ENCODE measurements around the gene OCSTAMP.
A peak's percentile ranks its signal among the peaks of the same experiment; 100 is the strongest.

Gene OCSTAMP

DNA sequence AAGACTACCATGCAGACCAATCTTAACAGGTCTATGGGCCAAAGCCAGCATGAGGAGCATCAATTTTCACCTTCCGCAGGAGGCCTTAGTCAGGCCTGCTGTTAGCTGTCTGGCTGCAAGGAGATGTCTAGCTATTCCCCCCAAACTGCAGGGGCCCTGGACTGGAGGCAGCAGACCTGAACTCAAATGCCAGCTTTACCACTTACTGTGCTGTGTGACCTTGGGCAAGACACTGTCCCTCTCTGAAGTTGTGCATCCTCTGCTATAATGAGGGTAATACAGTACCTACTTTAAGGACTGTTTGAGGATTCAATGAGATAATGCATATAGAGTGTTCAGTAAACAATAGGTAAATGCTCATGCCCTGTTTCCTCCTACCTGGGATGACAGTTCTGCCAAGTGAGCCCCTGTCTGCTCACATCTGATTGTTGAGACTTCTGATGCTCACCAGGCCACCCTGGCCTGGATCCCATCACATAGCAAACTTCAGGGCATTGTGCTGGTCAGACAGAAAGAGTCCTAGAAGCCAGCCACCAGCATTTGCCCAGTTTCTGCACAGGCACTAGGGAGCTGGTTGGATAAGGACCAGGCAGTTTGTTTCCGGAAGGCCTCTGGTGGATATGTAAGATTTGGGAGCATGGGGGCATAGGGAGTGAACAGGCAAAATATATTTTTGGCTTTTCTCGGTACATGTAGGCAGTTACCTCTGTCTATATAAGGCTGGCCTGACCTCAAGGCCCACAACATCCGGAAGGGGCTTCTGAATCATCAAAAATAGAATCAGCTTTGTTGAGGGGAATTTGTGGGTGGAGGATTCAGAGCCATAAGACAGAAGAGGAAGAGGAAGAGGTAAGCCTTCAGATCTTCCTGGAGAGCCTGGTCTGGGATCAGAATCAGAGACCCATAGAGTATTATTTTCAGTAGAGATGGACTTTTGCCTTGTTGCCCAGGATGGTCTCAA, 2.3 kb upstream of the OCSTAMP start:
- no peak for DNase-seq

DNA sequence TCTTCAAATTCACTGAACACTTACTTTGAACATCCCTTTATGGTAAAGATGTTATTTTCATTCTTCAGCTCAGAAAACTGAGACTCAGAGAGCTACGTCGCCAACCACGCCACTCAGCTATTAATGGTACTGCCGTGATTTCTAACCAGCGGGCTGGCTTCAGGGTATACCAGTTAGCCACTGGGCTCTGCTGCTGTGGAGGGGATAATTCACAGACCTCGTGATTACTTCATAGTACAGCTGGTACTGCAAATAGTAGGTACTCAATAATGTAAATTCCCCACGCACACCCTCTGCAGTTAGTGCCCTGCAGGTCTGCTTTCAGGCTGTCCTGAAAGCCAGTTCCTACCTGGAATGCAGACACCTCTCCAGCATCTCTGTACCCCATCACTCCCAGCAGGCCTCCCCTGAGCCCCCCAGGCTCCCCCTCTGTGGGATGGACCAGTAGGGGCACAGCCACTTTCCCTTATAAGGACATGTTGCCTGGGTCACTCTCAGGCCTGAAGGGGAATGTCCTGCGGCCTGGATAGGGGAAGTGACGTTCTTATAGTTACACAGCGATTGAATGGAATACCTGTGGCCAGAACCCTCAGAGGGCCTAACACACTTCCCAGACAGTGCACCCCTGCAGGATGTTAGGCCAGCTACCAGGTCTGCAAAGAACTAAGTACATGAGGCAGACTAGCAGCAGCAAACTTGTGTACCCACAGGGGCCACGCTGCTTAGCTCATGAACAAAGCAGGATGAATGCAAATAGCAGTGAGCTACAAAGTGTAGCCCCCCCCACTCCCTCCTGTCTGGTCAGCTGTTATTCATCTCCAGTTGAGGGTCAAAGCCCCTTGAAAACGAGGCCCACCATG, 1.3 kb upstream of the OCSTAMP start:
- no peak for DNase-seq

DNA sequence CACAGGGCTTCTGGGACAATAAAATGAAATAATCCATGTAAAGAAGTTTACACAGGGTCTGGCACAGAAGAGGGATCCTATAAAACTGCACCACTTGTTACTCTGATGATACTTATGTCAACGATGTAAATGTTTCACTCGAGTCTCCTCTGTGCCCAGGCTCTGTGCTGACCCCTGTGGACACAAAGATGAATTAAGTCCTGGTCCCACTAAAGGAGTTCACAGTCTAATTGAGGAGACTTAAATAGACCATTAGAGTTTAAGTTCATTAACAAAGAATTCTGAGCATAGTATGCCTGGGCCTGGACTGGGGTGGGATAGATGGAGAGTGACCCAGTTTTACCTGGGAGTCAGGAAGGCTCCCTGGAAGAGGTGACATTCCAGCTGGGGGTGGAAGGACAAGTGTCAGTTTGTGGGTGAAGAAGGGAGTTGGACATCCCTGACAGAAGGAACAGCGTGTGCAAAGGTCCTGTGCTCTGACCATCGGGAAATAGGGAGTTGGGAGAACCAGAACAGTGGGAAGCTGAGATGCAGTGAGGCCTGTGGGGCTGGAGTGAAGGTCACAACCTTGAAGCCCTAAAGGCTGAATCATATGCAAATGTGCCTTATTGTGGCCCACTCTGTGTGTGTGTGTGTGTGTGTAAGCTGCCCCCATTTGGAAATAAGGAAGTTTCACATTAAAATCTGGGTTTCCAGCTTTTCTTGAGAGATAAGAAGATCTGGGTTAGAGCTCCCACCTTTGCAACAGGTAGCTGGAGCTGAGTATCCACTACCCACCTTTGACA, 1.1 kb downstream of the OCSTAMP start:
- DNase-seq: no peak

DNA sequence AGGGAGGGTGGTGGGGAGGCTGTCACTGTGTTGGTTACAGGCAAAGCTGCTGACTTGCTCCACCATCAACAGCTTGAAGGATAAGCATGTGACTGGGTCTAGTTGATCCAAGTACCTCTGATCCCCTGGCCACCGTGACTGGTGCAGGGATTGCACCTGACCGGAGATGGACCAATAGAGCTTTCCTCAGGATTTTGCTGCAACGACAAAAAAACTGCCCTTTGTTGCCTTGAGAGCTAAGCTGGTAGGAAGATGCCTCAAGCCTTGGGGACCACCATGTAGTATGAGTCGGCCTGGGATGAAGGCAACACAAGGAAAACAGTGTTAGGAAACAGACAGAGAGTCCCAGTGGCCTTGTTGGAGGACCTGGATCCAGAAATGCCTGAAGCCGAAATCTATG, 1.8 kb downstream of the OCSTAMP start:
- DNase-seq: no peak

DNA sequence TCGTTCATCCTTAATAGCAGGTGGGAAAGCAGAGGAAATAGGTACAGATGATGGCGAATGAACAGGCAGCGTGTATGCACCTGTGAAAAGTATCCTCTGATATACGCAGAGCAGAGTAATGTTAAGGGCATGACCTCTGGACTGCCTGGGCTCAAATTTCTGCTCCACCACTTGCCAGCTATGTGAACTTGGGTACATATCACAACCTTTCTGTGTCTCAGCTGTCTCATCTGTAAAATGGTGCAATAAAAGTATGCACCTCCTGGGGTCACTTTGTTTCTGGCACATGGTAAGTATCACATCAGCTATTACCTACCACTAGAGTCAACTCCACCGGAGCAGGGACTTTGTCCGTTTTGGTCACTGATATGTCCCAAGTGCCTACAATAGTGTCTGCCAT, 2.5 kb downstream of the OCSTAMP start:
- no peak for DNase-seq

DNA sequence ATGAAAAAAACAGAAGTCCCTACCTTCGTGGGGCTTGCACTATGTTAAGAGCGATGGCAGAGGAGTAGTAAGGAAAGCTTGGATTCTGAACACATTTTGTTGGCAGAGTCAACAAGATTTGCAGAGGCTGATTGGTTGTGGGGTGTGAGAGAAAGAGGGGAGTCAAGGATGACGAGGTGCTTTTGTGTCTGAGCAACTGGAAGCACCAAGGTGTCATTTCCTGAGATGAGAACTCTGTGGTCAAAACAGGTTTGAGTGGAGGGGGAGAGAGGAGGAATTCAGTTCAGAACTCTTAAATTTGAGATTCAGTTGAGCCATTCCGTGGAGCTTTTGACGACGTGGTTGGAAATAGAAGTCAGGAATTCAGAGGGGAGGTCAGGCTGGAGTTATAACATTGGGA, 3.5 kb downstream of the OCSTAMP start:
- no peak for DNase-seq

DNA sequence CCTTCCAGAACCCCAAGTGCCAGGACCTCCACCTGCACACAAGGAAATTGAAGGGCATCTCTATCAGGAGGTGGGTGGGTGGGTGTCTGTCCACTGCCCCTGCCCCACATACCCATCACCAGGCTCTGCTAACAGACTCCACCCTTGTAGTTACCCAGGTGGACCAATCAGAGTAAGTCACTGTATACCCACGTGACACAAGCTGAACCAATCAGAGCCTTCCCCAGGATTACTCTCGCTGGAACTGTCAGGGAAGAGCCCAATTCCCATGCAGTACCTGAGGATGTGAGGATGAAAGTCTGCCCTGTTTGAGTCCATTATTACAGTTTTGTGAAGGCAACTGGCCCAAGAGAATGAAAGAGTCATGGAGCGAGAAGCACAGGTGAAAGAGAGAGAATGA, 4.2 kb downstream of the OCSTAMP start:
- peak; percentile 13 for DNase-seq

DNA sequence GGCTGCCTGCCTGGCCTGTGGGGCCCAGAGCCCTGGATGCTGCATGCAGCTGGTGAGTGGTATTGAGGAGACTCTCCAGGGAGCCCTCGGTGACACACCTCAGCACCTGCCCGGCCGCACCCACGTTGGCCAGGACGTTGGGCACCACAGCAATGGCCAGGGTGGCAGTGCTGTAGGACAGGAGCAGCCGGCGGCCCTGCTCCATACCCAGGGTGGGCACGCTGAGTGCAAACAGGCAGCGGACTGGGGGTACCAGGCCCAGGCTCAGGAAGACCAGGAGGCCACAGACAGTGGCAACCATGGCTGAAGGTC, 4.7 kb downstream of the OCSTAMP start:
- DNase-seq: no peak

DNA sequence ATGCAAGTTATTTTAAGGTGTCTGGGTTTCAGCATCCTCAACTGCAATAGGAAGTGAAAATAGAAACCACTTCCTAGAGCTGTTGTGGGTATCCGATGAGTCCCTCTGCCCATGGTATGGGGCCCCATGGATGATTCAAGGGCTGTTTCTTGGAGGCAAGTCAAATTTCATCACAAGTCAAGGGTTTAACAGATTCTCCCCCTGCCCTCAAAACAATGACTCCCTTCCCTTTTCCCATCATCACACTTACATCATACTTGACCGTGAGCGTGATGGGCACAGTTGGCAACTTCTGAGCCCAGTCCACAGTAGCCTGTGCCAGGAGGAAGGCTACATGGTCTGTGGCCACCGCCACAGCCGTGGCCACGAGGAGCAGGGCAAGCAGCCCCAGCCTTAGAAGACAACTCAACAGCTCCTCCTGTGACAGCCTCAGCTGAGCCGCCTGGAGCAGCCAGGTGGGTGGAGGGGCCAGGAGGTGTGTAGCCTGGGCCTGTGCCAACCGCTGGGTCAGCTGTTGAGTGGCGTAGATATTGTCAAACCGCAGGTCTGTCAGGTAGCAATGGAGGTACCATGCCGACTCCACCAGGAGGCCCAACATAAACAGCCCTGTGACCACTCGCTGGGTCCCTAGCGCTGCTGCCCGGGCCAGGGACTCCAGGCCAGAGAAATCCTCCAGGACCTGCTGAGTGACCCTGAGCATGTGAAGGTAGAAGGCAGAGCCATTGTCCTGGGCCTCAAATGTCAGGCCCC, 5.2 kb downstream of the OCSTAMP start:
- DNase-seq: no peak

DNA sequence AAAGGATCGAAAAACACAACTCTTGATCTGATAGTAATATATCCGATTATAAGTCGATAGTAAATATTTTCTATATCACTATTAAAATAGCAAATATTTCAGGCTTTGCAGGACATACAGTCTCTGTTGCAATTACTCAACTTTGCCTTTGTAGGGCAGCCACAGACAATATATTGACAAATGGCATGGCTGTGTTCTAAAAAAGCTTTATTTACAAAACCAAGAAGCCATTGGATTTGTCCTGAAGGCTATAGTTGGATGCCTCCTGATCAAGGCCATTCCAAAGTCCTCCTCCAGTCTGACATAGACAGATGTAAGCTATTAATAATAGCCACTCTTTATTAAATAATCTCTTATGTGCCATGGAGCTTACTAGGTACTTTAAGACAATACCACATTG, 5.9 kb downstream of the OCSTAMP start:
- no peak for DNase-seq

DNA sequence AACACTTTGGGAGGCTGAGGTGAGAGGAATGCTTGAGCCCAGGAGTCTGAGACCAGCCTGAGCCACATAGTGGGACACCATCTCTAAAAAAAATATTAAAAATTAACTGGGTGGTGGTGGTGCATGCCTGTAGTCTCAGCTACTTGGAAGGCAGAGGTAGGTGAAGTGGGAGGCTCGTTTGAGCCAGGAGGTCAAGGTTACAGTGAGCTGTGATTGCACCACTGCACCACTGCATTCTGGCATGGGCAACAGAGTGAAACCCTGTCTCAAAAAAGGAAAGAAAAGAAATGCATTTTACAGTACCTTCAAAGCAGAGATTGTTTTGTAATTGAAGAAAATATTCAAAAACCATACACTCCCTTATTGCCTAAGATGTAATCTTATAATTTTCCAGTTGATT, 6.5 kb downstream of the OCSTAMP start:
- DNase-seq: no peak

DNA sequence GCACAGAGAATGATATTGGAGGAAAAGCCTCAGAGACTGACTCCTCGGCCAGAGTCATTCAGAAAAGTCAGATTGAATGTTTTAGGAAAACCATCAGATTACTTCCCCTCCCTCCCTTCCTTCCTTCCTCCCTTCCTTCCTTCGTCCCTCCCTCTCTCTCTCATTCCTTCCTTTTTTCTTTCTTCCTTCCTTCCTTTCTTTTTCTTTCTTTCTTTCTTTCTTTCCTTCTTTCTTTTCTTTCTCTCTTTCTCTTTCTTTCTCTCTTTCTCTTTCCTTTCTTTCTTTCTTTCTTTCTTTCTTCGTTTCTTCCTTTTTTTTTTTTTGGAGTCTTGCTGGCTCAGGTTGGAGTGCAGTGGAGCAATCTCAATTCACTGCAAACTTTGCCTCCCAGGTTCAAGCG, 7.4 kb downstream of the OCSTAMP start:
- DNase-seq: no peak

DNA sequence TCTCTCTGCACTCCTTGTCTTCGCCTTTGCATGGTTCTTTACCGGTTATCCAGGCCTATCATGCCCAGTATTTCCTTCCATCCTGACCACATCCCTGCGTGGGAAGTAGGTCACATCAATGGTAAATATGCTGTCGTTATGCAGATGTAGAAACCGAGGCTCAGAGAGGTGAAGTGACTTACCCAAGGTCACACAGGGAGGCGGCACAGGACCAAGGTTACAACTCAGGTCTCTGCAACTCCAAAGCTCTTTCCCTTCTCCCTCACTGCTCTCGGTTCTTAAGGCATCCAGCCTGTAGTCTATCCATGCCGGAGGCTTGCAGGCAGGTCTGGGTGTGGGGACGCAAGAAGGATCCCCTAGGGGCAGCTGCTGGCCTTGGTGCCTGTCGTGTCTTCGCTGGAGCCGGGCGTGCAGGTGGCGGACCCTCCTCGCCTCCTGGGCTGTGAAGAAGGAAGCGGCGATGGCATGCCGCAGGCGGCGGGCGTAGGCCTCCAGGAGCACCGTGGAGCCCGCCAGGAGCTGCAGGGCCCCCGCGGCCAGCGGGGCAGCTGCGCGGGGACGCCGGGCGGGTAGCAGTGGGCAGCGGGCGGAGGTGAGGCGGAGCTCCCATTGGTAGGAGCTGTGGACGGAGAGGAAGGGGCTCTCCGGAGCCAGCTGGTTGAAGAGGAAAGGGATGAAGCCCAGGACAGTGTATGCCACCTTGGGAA, 9.1 kb downstream of the OCSTAMP start:
- DNase-seq: no peak

DNA sequence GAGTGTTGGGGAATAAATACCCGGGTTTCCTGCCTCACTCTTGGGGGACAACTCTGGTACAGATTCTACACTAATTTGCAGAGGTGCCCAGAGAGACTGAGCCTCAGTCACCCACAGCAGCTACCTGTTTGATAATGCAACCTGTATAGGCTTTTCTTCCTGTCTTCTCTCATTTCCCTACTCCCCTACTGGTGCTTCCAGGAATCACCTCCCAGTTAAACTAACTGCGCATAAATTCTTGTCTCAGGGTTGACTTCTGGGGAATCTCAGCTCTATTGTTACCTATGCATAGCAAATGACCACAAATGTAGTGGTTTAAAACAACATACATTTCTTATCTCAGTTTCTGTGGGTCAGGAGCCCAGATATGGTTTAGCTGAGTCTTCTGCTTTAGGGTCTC, 11.3 kb downstream of the OCSTAMP start:
- DNase-seq: no peak

DNA sequence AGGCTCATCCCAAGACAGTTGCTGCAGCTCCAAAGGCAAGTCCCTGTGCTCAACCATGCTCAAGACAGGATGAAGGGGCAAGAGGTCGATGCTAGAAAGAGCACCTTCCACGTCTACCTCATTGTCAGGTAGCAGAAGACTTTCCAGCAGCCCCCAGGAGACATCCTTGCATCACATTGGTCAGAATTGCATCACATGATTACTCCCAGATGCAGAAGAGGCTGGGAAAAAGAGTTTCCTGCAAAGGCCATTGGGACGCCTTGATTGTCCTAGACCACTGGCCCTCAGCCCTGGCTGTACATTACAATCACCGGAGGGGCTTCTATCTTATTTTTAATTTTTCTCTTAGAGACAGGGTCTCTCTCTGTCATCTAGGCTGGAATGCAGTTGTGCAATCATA, 19.8 kb downstream of the OCSTAMP start:
- DNase-seq: no peak

DNA sequence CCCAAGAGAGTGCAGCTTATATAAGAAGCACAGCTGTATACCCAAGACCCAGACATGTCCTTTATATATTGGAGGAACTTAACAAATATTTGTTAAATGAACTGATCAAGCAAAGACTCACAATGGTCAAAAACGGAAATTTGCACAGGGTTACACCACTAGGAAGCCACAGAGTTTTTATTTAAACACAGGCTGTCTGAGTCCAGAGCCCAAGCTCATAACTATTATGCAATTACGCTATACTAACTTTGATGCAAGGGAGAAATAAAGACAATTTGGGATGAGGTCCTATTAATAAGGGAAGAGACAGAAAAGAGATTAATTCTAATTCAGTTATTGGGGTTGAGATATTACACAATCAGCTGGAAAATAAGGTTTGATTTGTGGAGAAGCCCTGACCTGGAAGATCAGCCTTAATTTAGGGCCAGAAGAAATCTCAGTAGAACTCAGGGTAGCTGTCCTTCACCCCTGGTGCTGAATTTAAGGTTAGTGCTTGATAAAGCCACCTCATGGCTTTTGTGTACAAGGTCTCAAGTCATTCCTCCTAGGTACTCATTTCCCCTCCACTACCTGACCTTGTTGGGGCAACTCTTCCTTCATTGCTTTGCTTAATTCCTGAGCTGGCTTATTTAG, 26.6 kb downstream of the OCSTAMP start:
- no peak for DNase-seq

DNA sequence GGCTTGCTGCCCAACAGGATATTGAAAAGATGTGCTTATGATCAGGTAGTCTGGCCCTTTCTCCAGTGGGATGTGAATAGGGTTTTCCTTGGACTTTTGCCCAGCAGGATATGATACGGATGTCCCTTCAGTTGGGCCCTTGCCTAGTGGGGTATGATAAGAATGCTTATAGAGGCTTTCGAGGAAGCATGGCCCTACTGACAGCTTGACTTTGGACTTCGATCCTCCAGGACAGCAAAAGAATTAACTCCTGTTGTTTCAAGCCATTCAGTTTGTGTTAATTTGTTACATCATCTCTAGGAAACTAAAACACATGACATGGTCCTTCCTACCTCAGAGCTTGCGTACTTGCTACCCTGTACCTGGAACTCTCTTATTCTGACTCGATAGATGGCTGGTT, 27.3 kb downstream of the OCSTAMP start:
- no peak for DNase-seq

DNA sequence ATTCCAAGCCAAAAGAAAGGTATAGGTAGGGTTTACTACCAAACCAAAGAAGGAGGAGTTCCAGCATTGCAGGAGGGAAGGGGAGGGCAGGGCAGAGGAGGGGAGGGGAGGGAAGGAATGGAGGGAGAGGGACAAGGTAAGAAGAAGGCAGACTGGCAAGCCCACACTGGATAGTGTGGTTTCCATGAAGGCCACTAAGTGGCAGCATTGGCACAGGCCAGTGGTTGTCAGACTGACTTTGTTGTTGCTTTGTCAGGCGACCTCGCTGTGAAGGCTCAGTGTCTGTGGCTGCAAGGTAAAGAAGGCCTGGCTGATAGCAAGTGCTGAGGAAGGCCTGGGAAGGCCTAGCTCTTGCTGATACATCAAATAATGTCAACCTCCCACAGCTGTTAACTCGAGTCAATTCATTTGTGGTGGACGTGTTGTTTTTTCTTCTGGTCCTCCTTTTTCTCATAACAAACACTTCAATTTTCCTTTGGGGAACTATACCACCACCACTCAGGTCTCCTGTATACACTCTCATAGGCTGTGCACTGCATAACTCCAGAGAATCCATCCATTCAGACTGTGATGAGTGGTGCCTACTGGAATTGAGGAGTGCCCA, 29.4 kb downstream of the OCSTAMP start:
- peak; percentile 85 for DNase-seq

DNA sequence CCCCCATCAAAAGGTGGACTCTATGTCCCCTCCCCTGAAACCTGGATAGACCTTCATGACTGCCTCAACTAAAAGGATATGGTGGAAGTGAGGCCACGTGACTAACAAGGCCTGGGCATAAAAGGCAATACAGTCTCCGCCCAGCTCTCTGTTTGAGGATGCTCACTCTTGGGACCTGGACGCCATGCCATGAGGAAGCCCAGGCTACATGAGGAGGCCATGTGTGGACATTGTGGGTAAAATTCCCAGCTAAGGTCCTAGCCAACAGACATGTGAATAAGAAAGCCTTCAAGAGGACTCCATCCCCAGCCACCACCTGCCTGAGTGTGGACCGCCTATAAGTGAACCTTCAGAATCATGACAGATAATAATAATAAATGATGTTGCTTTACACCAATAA, 29.9 kb downstream of the OCSTAMP start:
- no peak for DNase-seq

DNA sequence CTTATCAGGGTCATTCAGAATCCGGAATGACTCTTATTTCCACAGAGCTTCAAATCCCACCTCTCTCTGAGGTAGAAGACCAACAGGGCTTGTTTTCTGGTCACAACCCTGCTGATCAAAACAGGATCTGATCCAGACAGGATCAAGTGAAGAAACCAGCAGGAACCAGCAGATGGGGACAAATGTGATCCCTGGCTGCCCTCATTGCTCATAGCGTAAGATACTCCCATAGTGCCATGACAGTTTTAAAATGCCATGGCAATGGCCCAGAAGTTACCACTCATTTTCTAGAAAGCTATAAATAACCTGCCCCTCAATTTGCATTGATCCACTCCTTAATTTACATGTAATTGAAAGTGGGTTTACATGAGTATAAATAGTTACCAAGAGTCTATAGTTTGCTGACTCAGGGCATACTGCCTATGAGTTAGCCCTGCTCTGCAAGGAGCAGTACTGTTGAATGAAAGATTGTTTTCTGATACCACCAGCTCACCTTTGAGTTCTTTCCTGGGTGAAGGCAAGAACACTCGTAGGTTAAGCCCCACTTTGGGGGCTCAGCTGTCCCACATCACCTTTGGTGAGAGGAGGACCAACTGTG, 30.9 kb downstream of the OCSTAMP start:
- peak; percentile 4 for DNase-seq
